Ishikawa (cell line): ENCODE measurements around the gene SPC24.

ENCODE experiments used
- CEBPB ChIP-seq: IDR thresholded peaks from 2 replicates; pipeline ENCODE4 v1.6.1; 2012
- CREB1 ChIP-seq: IDR thresholded peaks from 2 replicates; pipeline ENCODE4 v1.6.1; 2012; ENCODE audit warnings: low read depth
- EGR1 ChIP-seq: IDR thresholded peaks from 2 replicates; pipeline ENCODE4 v1.6.1; 2012
- EP300 ChIP-seq: IDR thresholded peaks from 2 replicates; pipeline ENCODE4 v1.6.1; 2012; ENCODE audit warnings: borderline replicate concordance
- FOXM1 ChIP-seq: IDR thresholded peaks from 2 replicates; pipeline ENCODE4 v1.6.1; 2012; ENCODE audit warnings: low read depth, borderline replicate concordance
- NFIC ChIP-seq: IDR thresholded peaks from 2 replicates; pipeline ENCODE4 v1.6.1; 2012
- RAD21 ChIP-seq: IDR thresholded peaks from 2 replicates; pipeline ENCODE4 v1.6.1; 2012; ENCODE audit warnings: low read depth
- TAF1 ChIP-seq: IDR thresholded peaks from 2 replicates; pipeline ENCODE4 v1.6.1; 2012; ENCODE audit warnings: low read depth, mild to moderate bottlenecking
- TCF12 ChIP-seq: IDR thresholded peaks from 2 replicates; pipeline ENCODE4 v1.6.1; 2012; ENCODE audit warnings: low read depth
- TEAD4 ChIP-seq: IDR thresholded peaks from 2 replicates; pipeline ENCODE4 v1.6.1; 2012
- YY1 ChIP-seq: IDR thresholded peaks from 2 replicates; pipeline ENCODE4 v1.6.1; 2012; ENCODE audit warnings: low read depth
- ZBTB7A ChIP-seq: IDR thresholded peaks from 2 replicates; pipeline ENCODE4 v1.6.1; 2012; ENCODE audit warnings: low read depth
- TF ChIP-seq, protein P1 (sequence below): IDR thresholded peaks from 2 replicates; pipeline ENCODE4 v1.6.1; 2012; ENCODE audit warnings: low read depth, mild to moderate bottlenecking
- TF ChIP-seq, protein P2 (sequence below): IDR thresholded peaks from 2 replicates; pipeline ENCODE4 v1.6.1; 2012
- TF ChIP-seq, protein P3 (sequence below): IDR thresholded peaks from 2 replicates; pipeline ENCODE4 v1.6.1; 2012

Gene SPC24, protein sequence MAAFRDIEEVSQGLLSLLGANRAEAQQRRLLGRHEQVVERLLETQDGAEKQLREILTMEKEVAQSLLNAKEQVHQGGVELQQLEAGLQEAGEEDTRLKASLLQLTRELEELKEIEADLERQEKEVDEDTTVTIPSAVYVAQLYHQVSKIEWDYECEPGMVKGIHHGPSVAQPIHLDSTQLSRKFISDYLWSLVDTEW

DNA sequence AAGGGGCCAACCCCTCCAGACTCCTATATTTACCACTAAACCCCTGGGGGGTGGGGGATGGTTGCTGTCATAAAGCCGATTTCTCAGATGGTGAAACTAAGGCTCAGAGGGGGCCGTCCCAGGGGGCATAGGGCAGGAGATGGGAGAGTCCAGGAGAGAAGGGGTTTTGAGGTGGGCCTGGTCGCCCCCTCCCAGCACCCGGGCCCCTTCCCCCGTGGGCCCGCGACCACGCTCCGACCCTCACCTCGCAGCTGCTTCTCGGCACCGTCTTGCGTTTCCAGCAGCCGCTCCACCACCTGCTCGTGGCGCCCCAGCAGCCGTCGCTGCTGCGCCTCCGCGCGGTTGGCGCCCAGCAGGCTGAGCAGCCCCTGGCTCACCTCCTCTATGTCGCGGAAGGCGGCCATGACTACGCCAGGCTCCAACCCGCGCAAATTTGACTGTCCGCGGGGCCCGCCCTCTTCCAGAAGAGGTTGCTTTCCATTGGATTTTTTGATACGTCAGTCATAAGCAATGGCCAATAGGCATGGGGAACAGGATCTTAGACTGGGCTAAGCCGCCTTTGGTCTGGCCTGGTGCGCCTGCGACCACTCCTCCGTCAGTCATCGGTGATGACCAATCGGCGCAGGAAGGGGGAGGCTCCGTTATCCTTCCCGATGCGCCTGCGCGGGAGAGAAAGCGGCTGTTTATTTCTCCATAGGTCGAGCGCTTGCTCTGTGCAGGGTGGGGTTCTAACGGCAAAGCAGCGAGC, at the start of gene SPC24:
Gene SPC24 (minus strand): TSS at position 410 of the 748 bp plus-strand sequence. CDS start 6 bp downstream, at position 404.
- TF ChIP-seq RAD21: no peak
- no peak for TF ChIP-seq TEAD4
- TF ChIP-seq TAF1: peak; percentile 97
- TF ChIP-seq, protein P1, sequence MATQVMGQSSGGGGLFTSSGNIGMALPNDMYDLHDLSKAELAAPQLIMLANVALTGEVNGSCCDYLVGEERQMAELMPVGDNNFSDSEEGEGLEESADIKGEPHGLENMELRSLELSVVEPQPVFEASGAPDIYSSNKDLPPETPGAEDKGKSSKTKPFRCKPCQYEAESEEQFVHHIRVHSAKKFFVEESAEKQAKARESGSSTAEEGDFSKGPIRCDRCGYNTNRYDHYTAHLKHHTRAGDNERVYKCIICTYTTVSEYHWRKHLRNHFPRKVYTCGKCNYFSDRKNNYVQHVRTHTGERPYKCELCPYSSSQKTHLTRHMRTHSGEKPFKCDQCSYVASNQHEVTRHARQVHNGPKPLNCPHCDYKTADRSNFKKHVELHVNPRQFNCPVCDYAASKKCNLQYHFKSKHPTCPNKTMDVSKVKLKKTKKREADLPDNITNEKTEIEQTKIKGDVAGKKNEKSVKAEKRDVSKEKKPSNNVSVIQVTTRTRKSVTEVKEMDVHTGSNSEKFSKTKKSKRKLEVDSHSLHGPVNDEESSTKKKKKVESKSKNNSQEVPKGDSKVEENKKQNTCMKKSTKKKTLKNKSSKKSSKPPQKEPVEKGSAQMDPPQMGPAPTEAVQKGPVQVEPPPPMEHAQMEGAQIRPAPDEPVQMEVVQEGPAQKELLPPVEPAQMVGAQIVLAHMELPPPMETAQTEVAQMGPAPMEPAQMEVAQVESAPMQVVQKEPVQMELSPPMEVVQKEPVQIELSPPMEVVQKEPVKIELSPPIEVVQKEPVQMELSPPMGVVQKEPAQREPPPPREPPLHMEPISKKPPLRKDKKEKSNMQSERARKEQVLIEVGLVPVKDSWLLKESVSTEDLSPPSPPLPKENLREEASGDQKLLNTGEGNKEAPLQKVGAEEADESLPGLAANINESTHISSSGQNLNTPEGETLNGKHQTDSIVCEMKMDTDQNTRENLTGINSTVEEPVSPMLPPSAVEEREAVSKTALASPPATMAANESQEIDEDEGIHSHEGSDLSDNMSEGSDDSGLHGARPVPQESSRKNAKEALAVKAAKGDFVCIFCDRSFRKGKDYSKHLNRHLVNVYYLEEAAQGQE: no peak
- peak; percentile 91; the same call in 1 of the 2 replicates for TF ChIP-seq ZBTB7A
- TF ChIP-seq, protein P2, sequence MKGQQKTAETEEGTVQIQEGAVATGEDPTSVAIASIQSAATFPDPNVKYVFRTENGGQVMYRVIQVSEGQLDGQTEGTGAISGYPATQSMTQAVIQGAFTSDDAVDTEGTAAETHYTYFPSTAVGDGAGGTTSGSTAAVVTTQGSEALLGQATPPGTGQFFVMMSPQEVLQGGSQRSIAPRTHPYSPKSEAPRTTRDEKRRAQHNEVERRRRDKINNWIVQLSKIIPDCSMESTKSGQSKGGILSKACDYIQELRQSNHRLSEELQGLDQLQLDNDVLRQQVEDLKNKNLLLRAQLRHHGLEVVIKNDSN: no peak
- TF ChIP-seq TCF12: peak; percentile 61
- TF ChIP-seq FOXM1: no peak; the same call in 1 of the 2 replicates
- no peak for TF ChIP-seq EGR1
- 0 out of 2 replicates have a peak, but pooled peaks have one; percentile 20 for TF ChIP-seq CREB1
- 0 out of 2 replicates have a peak, but pooled peaks have one; percentile 9 for TF ChIP-seq EP300
- TF ChIP-seq YY1: peak; percentile 96
- TF ChIP-seq, protein P3, sequence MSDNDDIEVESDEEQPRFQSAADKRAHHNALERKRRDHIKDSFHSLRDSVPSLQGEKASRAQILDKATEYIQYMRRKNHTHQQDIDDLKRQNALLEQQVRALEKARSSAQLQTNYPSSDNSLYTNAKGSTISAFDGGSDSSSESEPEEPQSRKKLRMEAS: peak; percentile 56; the same call in 1 of the 2 replicates
- no peak for TF ChIP-seq CEBPB
- TF ChIP-seq NFIC: no peak

DNA sequence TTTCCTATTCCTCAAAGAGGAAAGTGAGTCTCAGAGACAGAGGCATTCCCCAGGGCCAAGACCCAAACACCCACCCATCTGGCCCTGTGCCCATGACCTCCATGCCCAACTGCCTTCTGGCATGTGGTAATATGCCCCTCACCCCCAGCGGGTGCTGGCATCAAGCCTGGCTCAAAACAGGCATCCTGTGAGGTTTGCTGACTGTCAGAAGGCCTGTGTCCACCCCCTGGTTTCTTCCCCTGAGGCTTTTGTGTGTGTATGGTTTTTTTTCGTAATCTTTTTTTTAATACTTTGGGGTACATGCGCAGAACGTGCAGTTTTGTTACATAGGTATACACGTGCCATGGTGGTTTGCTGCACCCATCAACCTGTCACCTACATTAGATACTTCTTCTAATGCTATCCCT, 49.4 kb upstream of the SPC24 start:
- TF ChIP-seq, protein P2: no peak
- TF ChIP-seq NFIC (peak; percentile 96), EP300 (peak; percentile 72; the same call in 1 of the 2 replicates), FOXM1 (no peak), CEBPB (peak; percentile 42; the same call in 1 of the 2 replicates), ZBTB7A (no peak), TCF12 (peak; percentile 79), RAD21 (no peak), TAF1 (no peak), EGR1 (no peak), YY1 (0 out of 2 replicates have a peak, but pooled peaks have one; percentile 31), TEAD4 (peak; percentile 83), CREB1 (no peak)
- TF ChIP-seq, protein P3: no peak; the same call in 1 of the 2 replicates
- TF ChIP-seq, protein P1: no peak

DNA sequence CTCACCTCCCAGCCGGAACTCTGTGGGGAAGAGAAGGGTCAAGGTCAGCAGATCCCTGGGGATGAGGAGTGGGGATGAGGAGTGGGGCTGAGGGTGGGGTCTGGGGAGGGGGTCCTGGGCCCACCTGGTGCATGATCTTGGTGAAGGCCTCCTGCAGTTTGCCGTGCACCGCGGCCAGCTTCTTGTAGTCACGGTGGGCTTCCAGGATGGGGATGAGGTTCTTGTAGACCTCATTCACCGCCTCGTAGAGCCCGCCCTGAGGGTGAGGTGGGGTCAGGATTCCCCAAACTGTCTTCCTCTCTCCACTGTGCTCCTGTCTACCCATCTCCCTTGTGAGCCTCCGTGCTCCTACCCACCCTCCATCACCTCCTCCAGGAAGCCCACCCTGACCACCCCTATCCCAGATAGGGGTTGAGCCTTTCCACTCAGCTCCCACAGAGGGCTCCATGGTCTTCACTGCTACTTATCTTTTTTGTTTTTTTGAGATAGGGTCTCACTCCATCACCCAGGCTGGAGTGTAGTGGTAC, 48.6 kb upstream of the SPC24 start:
- TF ChIP-seq YY1: no peak
- no peak for TF ChIP-seq TAF1
- peak; percentile 88; the same call in 1 of the 2 replicates for TF ChIP-seq ZBTB7A
- TF ChIP-seq, protein P2: no peak

DNA sequence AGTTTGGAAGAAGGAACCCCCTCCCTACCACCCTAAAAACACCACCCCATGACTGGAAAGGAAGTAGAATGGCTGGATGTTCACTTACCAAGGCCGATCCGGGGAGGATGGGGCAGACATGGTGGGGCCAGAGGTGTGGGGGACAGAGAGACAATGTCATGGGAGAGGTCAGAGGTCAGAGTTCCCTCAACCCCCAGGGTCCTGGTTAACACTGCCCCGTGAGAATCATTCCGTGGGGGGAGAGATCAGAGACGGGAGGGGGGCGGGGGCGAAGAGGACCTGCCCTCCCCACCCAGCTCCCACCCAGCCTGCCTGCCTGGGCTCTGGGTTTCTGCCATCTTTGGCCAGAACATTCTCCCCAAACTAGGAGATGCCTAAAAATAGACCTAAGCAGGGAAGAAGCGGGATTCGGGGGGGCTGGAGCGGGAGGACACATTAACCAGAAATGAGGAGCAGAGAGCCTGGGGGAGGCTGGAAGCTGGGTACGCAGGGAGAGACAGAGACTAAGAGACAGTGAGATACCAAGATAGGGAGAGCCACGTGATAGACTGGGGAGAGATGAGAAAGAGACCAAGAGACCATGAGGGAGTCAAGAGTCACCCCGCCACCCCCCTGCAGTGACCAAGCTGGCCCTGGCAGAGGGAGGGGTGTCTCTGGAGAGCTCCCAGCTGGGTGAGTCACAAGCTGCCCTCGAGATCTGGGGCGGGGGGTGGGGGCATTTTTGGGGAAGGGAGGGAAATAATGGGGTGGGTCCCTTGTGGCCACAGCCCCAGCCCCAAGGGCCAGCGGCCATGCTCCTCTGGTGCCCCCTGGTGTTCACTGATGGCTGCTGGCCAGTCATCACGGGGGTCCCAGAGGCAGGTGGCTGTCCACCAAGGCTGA, 47.9 kb upstream of the SPC24 start:
- no peak for TF ChIP-seq TCF12
- TF ChIP-seq, protein P2: peak; percentile 53
- TF ChIP-seq EP300: peak; percentile 31; the same call in 1 of the 2 replicates
- TF ChIP-seq RAD21: peak; percentile 80
